HFFc6 (cell line): ENCODE results near the gene GNRHR. TPM values are rescaled to one million over a fixed set of nuclear protein-coding genes. Genes with fewer than 3 reads are reported as not detected.
A peak's percentile ranks its signal among the peaks of the same experiment; 100 is the strongest.

Experiments used
- DNase-seq: peaks from one replicate; pipeline ENCODE4 v3.0.0-alpha.2; 2018
- H3K27ac Mint-ChIP-seq: 2 replicates; pipeline ENCODE4 v1.8.0; 2020; ENCODE audit warnings: mild to moderate bottlenecking, mixed read lengths
- H3K27me3 Mint-ChIP-seq: 2 replicates; pipeline ENCODE4 v1.8.0; 2021; ENCODE audit warnings: mild to moderate bottlenecking, moderate library complexity, mixed read lengths; ENCODE audit not compliant: insufficient read depth
- H3K36me3 Mint-ChIP-seq: 2 replicates; pipeline ENCODE4 v1.8.0; 2021; ENCODE audit warnings: low read depth, mixed read lengths
- H3K4me1 Mint-ChIP-seq: 2 replicates; pipeline ENCODE4 v1.8.0; 2020; ENCODE audit warnings: low read depth, mixed read lengths
- H3K4me3 Mint-ChIP-seq: 2 replicates; pipeline ENCODE4 v1.8.0; 2020; ENCODE audit warnings: mild to moderate bottlenecking, moderate library complexity, mixed read lengths
- H3K9me3 Mint-ChIP-seq: 2 replicates; pipeline ENCODE4 v1.8.0; 2020; ENCODE audit warnings: mild to moderate bottlenecking, mixed read lengths
- total RNA-seq, 6 experiments: library from RNA; stranded (reverse); fragmentation: NEBNext Ultra II Directional; extraction: Animal tissue kit (Norgen Biotek cat#: 25700); gene quantifications; 2 replicates in 1 of 6; 3 replicates in 5 of 6; pipeline ENCODE4 v1.2.3, GENCODE V29; 2021
- TF ChIP-seq, protein P1 (sequence below): fragments of 200-600 bp; sonication (generic); IDR thresholded peaks from 2 replicates; pipeline ENCODE4 v1.5.0; 2021; ENCODE audit warnings: antibody characterized with exemption, mild to moderate bottlenecking

GNRHR gene
- total RNA-seq, 6 experiments from 2014 or later, result not detected

DNA sequence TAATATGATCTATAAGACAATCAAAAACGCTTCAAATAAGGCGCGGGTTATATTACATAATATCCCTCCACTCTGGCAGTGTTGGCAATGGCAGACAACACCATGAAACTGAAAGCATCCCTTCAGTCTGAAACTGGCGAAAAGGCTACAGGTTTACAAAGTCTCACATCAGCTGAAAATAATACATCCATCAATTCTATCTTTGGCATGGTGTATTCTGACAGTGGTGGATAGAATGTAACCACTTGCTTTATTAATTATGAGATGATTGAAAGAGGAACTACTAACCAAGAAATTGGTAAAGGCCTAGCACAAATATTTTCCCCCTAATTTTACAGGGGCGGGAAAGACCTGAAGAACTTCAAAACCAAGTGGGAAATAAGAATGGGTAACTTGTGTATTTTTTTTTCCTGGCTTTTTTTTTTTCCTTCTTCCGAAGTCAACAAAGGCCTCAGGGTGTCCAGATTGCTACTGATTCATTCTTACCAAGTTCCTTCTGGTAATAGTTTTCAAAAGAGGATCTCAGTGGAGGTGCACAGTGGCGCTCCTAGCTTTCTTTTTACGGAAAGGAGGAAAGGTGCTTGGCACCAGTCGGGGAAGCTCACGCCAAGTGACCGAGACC lies 54.0 kb downstream of the GNRHR start:
- Mint-ChIP-seq H3K27me3 (no peaks in the 10 kb centered on the region), H3K4me1 (peaks cover 58% of the 10 kb centered on the region), H3K27ac (peak overlapping the region; percentile 95), H3K4me3 (peak overlapping the region; percentile 95), H3K36me3 (peaks cover 41% of the 10 kb centered on the region), H3K9me3 (no peaks in the 10 kb centered on the region)
- DNase-seq, result peak; percentile 19
- TF ChIP-seq, protein P1, sequence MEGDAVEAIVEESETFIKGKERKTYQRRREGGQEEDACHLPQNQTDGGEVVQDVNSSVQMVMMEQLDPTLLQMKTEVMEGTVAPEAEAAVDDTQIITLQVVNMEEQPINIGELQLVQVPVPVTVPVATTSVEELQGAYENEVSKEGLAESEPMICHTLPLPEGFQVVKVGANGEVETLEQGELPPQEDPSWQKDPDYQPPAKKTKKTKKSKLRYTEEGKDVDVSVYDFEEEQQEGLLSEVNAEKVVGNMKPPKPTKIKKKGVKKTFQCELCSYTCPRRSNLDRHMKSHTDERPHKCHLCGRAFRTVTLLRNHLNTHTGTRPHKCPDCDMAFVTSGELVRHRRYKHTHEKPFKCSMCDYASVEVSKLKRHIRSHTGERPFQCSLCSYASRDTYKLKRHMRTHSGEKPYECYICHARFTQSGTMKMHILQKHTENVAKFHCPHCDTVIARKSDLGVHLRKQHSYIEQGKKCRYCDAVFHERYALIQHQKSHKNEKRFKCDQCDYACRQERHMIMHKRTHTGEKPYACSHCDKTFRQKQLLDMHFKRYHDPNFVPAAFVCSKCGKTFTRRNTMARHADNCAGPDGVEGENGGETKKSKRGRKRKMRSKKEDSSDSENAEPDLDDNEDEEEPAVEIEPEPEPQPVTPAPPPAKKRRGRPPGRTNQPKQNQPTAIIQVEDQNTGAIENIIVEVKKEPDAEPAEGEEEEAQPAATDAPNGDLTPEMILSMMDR, result no peak

DNA sequence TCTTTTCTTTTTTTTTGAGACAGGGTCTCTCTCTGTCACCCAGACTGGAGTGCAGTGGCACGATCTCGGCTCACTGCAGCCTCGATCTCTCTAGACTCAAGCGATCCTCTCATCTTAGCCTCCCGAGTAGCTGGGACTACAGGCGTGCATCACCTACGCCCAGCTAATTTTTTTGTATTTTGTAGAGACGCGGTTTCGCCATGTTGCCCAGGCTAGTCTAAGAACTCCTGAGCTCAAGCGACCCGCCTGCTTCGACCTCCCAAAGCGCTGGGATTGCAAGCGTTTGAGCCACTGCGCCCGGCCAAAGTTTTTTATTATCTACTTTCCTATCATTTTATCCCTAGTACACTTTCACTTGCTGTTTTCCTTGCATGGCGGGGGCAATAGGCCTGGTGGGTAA lies 54.6 kb downstream of the GNRHR start:
- no peak for DNase-seq
- TF ChIP-seq, protein P1, result no peak
- peak overlapping the region; percentile 95 for H3K27ac Mint-ChIP-seq
- peaks cover 41% of the 10 kb centered on the region for H3K36me3 Mint-ChIP-seq
- H3K4me1 Mint-ChIP-seq, result peaks cover 59% of the 10 kb centered on the region
- peak overlapping the region; percentile 95 for H3K4me3 Mint-ChIP-seq
- no peaks in the 10 kb centered on the region for H3K9me3 Mint-ChIP-seq
- no peaks in the 10 kb centered on the region for H3K27me3 Mint-ChIP-seq

DNA sequence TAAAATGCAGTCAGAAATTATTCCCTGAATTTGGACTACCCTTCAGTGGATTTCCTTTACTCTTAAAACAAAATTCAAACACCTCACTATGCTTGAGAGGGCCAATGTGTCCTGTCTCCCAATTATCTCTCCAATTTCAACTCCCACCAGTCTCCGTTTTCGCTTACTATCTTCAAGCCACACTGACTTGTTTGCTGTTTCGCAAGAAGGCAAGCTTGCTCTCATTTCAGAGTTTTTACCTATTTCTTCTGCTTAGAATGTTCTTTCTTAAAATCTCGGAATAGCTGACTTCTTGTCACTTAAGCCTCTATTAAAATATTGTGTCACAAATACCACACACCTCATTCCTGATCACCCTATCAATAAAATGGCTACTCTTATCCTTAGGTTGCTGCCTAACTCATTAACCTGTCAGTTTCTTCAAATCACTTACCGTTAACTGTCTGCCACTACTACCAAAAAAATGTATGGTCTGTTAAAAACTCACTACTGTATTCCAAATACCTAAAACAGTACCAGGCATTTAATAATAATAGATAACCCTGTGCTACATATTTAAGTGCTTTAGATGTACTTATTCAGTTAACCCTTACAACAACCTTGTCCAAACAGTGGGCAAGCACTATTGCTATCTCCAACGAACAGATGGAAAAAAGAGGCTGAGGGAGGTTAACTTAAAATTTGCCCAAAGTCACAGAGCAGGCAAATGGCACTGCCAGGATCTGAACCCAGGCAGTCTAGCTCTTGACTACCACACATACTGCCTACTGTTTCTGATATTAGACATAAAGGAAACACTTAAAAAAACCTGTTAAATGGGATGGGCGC lies 56.1 kb downstream of the GNRHR start:
- no peak overlapping the region for H3K4me3 Mint-ChIP-seq

DNA sequence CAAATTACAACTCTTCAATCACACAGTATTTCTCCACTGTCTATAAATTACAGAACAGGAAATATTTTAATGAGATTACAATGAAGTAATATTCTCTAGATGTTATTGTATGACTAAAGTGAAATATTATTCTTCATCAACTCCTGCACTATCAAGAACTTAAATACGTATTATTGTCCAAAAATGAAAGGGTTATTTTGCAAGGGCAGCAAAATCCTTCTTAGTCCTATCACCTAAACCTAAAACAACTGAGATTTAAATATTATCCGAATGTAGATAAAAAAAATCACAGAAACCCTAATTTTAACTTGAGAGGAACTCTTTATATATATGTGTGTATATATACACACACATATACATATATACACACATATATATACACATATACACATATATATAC lies 58.1 kb downstream of the GNRHR start:
- H3K9me3 Mint-ChIP-seq, result no peaks in the 10 kb centered on the region
- no peak overlapping the region; the same call in 1 of the 2 replicates for H3K4me3 Mint-ChIP-seq
- H3K36me3 Mint-ChIP-seq, result peaks cover 60% of the 10 kb centered on the region
- H3K27me3 Mint-ChIP-seq, result no peaks in the 10 kb centered on the region
- no peak overlapping the region; the same call in 1 of the 2 replicates for H3K27ac Mint-ChIP-seq
- DNase-seq, result no peak
- peaks cover 39% of the 10 kb centered on the region for H3K4me1 Mint-ChIP-seq
- TF ChIP-seq, protein P1, result no peak

More for the DNA sequence above, 56.1 kb downstream of the GNRHR start:
- Mint-ChIP-seq H3K9me3 (no peaks in the 10 kb centered on the region), H3K4me1 (peaks cover 52% of the 10 kb centered on the region), H3K36me3 (peaks cover 42% of the 10 kb centered on the region), H3K27me3 (no peaks in the 10 kb centered on the region), H3K27ac (no peak overlapping the region)
- TF ChIP-seq, protein P1, result no peak
- no peak for DNase-seq

DNA sequence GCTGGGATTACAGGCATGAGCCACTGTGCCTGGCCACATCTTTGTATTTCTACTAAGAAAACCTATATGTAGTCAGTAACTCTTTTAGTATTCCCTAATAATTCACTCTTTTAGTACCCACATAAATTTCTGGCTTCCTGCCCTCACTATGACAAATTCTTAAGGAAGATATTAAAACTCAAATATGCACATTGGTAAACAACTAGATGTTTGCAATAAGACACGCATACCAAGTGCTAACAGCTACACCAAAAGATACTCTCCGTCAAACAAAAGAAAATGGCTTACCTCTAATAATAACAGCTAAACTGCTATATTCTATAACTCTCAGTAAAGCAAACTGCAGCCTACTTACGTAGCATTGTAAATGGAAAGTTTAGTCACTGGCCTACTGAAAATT lies 59.5 kb downstream of the GNRHR start:
- TF ChIP-seq, protein P1, result no peak
- H3K4me3 Mint-ChIP-seq, result no peak overlapping the region
- no peaks in the 10 kb centered on the region for H3K9me3 Mint-ChIP-seq
- H3K27me3 Mint-ChIP-seq, result no peaks in the 10 kb centered on the region
- DNase-seq, result no peak
- H3K4me1 Mint-ChIP-seq, result peaks cover 45% of the 10 kb centered on the region
- H3K36me3 Mint-ChIP-seq, result peaks cover 66% of the 10 kb centered on the region
- H3K27ac Mint-ChIP-seq, result no peak overlapping the region
